Mucosa of rectum (tissue), 2 donors: ENCODE results near the gene MYH9.
A peak's percentile ranks its signal among the peaks of the same experiment; 100 is the strongest.
"Not testable (repeated sequence)": the region's sequence is repeated elsewhere in the genome, so short reads cannot be mapped to it uniquely, and the experiment has no call there.

Source experiments
- H3K27ac ChIP-seq, 2 donors: one replicate each; pipeline ENCODE4 v1.7.0; 2013; ENCODE audit warnings: inconsistent platforms in 2 of 2, low read depth in 2 of 2, low read length in 2 of 2
- H3K27me3 ChIP-seq, 2 donors: one replicate each; pipeline ENCODE4 v1.7.0; 2013; ENCODE audit warnings: low read length in 2 of 2; ENCODE audit not compliant: control insufficient read depth in 2 of 2, insufficient read depth in 2 of 2
- H3K36me3 ChIP-seq, 2 donors: one replicate each; pipeline ENCODE4 v1.7.0; 2013; ENCODE audit warnings: low read length in 2 of 2; ENCODE audit not compliant: control insufficient read depth in 2 of 2, insufficient read depth in 2 of 2
- H3K4me1 ChIP-seq, 2 donors: one replicate each; pipeline ENCODE4 v1.7.0; 2013; ENCODE audit warnings: low read length in 2 of 2, mild to moderate bottlenecking in 1 of 2; ENCODE audit not compliant: control insufficient read depth in 2 of 2, insufficient read depth in 2 of 2
- H3K4me3 ChIP-seq, 2 donors: one replicate each; pipeline ENCODE4 v1.7.0; 2013; ENCODE audit warnings: low read length in 2 of 2
- H3K9ac ChIP-seq, 2 donors: one replicate each; pipeline ENCODE4 v1.7.0; 2013; ENCODE audit warnings: low read length in 2 of 2, low read depth in 1 of 2, mild to moderate bottlenecking in 1 of 2
- H3K9me3 ChIP-seq, 2 donors: one replicate each; pipeline ENCODE4 v1.7.0; 2013; ENCODE audit warnings: low read length in 2 of 2; ENCODE audit not compliant: control insufficient read depth in 2 of 2
- donor health status: healthy.
- donor health status: Normal muscosa, but diverticular disease.

MYH9 gene

GRCh38 chr22:36424901-36425579, 37.3 kb upstream of the MYH9 start:
- no peaks in the 10 kb centered on the region for H3K27me3 ChIP-seq
- H3K9me3 ChIP-seq, result no peaks in the 10 kb centered on the region
- H3K4me1 ChIP-seq, result peaks cover 17 to 19% of the 10 kb centered on the region in 2 donors
- H3K9ac ChIP-seq, result no peak overlapping the region
- H3K4me3 ChIP-seq, result no peak overlapping the region
- H3K27ac ChIP-seq, result no peak overlapping the region
- H3K36me3 ChIP-seq, result no peaks in the 10 kb centered on the region

- H3K4me1 ChIP-seq, result peaks cover 19 to 21% of the 10 kb centered on the region in 2 donors
- H3K9ac ChIP-seq, H3K4me3 ChIP-seq, H3K27ac ChIP-seq, H3K36me3 ChIP-seq, H3K27me3 ChIP-seq, H3K9me3 ChIP-seq: not testable (repeated sequence)
Observed at GRCh38 chr22:36424466-36424865, 36.7 kb upstream of the MYH9 start.

- H3K27me3 ChIP-seq, result no peaks in the 10 kb centered on the region
- H3K9me3 ChIP-seq, result no peaks in the 10 kb centered on the region
- H3K4me3 ChIP-seq, result no peak overlapping the region
- H3K36me3 ChIP-seq, result no peaks in the 10 kb centered on the region
- peaks cover 26 to 29% of the 10 kb centered on the region in 2 donors for H3K4me1 ChIP-seq
- H3K27ac ChIP-seq, result peak overlapping the region; percentile 6 to 49
- no peak overlapping the region for H3K9ac ChIP-seq
Observed at GRCh38 chr22:36423461-36424404, 36.0 kb upstream of the MYH9 start.

DNA sequence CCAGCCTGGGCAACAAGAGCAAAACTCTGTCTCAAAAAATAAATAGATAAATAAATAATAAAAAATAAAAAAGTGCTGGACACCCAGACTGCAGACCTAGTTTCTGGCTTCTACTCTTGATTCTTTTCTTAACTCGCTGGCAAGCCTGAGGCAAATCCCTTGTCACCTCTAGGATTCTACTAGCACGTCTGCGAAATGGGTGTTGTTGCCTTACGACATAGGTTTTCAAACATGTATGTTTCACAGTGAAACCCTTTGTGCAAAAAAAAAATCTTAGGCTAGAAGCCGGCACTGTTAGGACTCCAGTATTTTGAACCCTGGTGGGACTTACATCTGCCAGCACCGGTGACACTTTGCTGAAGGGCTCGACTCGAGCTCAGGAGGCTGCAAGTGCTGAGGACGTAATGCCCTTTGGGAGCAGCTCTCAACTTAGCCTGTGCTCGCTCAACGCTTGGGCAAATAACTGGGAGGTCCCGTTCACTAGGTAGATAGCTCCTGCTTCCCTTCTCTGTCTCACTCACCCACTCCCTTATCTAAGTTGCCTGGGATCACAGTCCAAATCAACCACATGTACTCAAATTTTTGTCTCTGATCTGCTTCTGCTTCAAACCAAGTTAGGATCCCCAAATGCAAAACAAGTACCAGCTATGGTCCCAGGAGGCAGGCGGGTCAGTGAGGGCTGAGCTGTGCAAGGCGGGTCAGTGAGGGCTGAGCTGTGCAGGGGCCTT, 34.7 kb upstream of the MYH9 start:
- no peaks in the 10 kb centered on the region for H3K27me3 ChIP-seq
- no peaks in the 10 kb centered on the region for H3K36me3 ChIP-seq
- peaks cover 28 to 33% of the 10 kb centered on the region in 2 donors for H3K4me1 ChIP-seq
- H3K9ac ChIP-seq, result peak overlapping the region in 1 of 2 donors; percentile 25
- no peak overlapping the region for H3K4me3 ChIP-seq
- H3K9me3 ChIP-seq, result no peaks in the 10 kb centered on the region
- no peak overlapping the region for H3K27ac ChIP-seq

DNA sequence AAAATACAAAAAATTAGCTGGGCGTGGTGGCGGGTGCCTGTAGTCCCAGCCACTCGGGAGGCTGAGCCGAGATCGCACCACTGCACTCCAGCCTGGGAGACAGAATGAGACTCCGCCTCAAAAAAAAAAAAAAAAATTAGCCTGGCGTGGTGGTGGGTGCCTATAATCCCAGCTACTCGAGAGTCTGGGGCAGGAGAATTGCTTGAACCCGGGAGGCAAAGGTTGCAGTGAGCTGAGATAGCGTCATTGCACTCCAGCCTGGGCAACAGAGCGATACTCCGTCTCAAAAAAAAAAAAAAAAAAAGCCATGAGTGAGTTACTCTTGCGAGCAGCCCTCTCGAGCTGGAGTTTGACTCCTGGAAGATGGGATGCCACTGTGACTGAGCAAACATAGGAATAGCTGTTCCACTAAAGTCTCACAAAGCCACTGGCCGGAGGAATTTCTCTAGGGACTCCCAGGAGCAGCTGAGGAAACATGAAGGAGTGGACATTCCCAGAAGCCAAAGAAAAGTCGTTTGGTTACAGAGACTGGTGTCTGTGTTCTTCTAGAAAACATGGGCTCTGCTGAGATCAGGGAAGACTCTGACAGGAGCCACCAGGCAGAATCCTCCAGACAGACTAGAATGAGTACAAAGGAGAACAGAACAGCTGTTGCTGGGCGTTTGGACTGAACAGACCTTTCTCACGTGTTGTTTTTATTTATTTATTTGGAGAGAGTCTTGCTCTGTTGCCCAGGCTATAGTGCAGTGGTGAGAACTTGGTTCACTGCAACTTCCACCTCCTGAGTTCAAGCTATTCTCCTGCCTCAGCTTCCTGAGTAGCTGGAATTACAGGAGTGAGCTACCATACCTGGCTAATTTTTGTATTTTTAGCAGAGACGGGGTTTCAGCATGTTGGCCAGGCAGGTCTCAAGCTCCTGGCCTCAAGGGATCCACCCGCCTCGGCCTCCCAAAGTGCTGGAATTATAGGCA, 32.4 kb upstream of the MYH9 start:
- peak overlapping the region in 1 of 2 donors; percentile 65 for H3K9ac ChIP-seq
- peak overlapping the region; percentile 77 to 90 for H3K27ac ChIP-seq
- no peaks in the 10 kb centered on the region for H3K36me3 ChIP-seq
- no peaks in the 10 kb centered on the region for H3K9me3 ChIP-seq
- peaks cover 26 to 30% of the 10 kb centered on the region in 2 donors for H3K4me1 ChIP-seq
- no peaks in the 10 kb centered on the region for H3K27me3 ChIP-seq
- H3K4me3 ChIP-seq, result peak overlapping the region in 1 of 2 donors; percentile 1

DNA sequence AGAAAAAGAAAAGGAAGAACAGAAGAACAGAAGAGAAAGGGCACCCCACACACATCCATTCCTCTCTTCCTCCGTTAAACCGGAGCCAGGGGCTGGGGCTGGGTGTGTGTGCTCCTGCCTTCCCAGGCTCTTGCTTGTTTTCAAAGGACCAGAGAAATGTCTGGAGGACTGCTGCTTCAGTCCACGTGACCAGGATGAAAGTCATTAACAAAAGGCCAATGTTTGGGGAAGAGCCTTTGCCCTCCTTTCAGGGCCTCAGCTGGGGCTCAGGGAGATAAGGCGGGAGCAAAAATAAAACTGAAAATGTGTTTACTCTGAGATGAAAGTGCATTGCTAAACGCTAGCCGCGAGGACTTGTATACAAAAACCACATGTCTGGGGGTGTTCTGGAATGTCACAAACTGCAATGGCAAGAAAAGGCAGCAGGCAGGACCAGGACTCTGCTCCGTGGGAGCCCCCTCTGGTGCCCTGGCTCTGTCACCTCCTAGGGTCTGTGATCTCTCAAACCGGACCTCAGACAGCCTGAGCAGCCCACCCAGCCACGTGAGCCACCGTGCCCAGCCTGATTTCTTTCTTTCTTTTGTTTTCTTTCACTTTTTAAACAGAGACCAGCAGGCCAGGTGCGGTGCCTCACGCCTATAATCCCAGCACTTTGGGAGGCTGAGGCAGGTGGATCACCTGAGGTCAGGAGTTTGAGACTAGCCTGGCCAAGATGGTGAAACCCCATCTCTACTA, 31.6 kb upstream of the MYH9 start:
- Histone ChIP-seq H3K9ac (peak overlapping the region; percentile 60 to 65), H3K27ac (peak overlapping the region; percentile 77 to 90)

GRCh38 chr22:36417281-36417686, 29.5 kb upstream of the MYH9 start:
- Histone ChIP-seq H3K36me3 (no peaks in the 10 kb centered on the region), H3K27ac (peak overlapping the region; percentile 68 to 81), H3K4me3 (peak overlapping the region; percentile 17 to 23), H3K4me1 (peaks cover 24 to 26% of the 10 kb centered on the region in 2 donors), H3K9me3 (no peaks in the 10 kb centered on the region), H3K27me3 (no peaks in the 10 kb centered on the region), H3K9ac (peak overlapping the region; percentile 34 to 61)

More for the DNA sequence above, 31.6 kb upstream of the MYH9 start:
- H3K9me3 ChIP-seq, result no peaks in the 10 kb centered on the region
- no peaks in the 10 kb centered on the region for H3K27me3 ChIP-seq
- peaks cover 26 to 30% of the 10 kb centered on the region in 2 donors for H3K4me1 ChIP-seq
- H3K36me3 ChIP-seq, result no peaks in the 10 kb centered on the region
- H3K4me3 ChIP-seq, result peak overlapping the region; percentile 60 to 73

DNA sequence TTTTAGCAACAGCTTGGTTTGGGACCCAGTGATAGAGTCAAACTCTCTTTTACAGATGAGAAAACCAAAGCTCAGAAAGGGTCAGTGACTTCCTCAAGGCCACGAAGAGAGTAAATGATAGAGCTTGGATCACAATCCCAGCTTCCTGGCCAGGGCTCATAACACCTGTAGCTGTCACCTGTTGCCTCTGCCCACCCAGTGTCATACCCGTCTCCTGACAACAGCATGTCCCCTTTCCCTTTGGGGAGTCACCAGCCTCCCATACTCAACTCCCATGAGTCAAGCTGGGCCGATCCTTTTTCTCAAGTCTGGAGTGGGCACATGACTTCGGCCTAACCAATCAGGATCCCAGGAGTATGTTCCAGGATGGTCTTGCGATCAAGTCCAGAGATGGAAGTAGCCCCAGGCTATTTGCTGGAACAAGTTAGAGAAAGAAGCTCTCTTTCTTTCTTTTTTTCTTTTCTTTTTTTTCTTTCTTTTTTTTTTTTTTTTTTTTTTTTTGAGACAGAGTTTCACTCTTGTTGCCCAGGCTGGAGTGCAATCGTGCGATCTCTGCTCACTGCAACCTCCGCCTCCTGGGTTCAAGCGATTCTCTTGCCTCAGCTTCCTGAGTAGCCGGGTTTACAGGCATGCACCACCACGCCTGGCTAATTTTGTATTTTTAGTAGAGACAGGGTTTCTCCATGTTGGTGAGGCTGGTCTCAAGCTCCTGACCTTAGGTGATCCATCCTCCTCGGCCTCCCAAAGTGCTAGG, 27.8 kb upstream of the MYH9 start:
- H3K36me3 ChIP-seq, result no peaks in the 10 kb centered on the region
- H3K27me3 ChIP-seq, result no peaks in the 10 kb centered on the region
- H3K9me3 ChIP-seq, result no peaks in the 10 kb centered on the region
- no peak overlapping the region for H3K9ac ChIP-seq
- no peak overlapping the region for H3K4me3 ChIP-seq
- H3K4me1 ChIP-seq, result peaks cover 27 to 34% of the 10 kb centered on the region in 2 donors
- H3K27ac ChIP-seq, result no peak overlapping the region
